ENCODE data around the gene PXMP2.
A peak's percentile ranks its signal among the peaks of the same experiment; 100 is the strongest.

The PXMP2 gene

GRCh38 chr12:132687211-132688164 lies at the start of gene PXMP2, which contains the start of gene POLE:
Gene PXMP2 (plus strand): TSS chr12:132687587. CDS start chr12:132687671, 84 bp downstream.
Gene POLE (minus strand): TSS chr12:132687342. CDS start chr12:132687315, 27 bp downstream.
- peak; percentile 89 for DNase-seq (ENCODE audit: low spot score)

GRCh38 chr12:132637811-132638210 lies 49.6 kb upstream of the PXMP2 start:
- DNase-seq (ENCODE audit: low spot score) = no peak

DNA sequence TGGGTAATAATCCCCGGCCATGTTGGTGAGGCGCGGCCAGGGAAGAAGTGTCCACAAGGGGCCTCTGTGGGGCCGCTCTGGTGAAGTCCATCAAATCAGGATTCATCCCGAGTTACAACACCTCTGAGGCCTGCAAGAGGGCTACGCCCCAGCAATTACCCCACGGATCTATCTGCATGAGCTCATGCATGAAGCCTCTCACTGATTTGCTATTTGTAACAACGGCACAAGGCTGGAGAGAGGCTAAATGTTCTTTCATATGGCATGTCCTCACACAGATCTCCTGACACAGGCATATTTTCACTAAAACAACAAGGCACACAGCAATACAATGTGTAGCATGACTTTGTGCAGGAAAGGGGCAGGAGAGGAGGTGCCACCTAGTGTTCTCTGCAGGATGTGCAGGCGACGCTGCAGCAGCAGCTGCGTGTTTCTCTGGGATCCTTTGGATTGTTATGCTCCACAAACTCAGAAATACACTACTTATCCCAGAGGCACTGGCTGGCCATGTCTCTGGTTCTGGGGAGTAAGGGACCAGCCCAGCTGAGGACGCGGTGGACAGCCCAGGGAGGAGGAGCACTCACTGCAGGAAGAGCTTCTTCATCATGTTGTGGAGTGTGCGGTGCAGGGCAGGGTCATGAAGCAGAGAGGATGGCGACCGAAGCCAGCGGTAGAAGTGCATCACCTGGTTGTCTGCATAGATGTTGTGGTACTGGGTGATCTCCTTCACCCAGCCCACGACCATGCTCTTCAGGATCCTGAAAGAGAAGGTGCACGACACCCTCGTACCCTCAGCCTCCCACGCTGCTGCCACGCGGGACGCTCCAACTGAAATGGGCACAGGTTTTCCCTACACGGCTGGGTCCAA lies 48.6 kb upstream of the PXMP2 start:
- peak; percentile 39 for DNase-seq (ENCODE audit: low spot score)

- no peak for DNase-seq (ENCODE audit: low spot score)
Measured at GRCh38 chr12:132639956-132640520, 47.3 kb upstream of the PXMP2 start.

- no peak for DNase-seq (ENCODE audit: low spot score)
Measured at GRCh38 chr12:132640936-132641335, 46.5 kb upstream of the PXMP2 start.

DNA sequence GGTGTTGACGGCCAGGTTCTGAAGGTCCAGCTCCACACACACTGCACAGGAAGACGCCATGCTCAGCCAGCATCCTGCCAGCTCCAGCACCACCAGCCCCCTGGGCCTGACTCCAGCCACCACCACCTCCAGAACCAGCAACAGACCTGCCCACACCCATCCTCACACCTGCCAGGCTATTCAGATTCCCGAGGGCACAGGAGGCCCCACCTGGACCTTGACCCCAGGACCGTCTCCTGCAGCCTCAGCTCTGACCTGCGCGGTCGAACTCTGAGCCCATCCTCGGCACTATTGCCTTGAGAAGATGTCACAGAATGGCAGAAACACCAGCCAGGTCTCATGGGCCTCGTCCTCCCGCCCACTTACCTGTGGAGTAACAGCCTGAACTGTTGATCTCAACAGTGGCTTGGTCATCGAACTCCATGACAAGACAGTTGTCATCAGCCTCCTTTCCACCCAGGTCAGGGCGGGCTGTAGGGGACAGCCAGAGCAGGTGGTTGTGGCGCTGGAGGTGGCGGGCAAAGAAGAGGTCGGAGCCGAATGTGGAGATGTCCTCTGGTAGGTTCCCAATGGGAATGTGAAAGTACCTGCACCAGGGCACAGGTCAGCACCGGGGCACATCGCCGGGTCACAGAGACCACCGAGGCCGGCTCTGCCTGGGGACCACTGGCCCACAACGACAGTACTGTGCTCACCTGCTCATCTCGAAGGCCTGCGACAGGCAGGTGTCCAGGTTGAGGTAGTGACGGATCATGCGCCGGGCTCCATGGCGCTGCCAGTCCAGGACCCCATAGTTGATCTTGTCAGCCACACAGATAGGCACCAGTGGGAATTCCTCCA lies 45.4 kb upstream of the PXMP2 start:
- DNase-seq (ENCODE audit: low spot score) = no peak

- DNase-seq (ENCODE audit: low spot score) = no peak
Measured at GRCh38 chr12:132642846-132643835, 44.2 kb upstream of the PXMP2 start.

- DNase-seq (ENCODE audit: low spot score) = no peak
Measured at GRCh38 chr12:132646850-132647249, 40.5 kb upstream of the PXMP2 start.

GRCh38 chr12:132647858-132648257 lies 39.5 kb upstream of the PXMP2 start:
- DNase-seq (ENCODE audit: low spot score) = no peak

DNA sequence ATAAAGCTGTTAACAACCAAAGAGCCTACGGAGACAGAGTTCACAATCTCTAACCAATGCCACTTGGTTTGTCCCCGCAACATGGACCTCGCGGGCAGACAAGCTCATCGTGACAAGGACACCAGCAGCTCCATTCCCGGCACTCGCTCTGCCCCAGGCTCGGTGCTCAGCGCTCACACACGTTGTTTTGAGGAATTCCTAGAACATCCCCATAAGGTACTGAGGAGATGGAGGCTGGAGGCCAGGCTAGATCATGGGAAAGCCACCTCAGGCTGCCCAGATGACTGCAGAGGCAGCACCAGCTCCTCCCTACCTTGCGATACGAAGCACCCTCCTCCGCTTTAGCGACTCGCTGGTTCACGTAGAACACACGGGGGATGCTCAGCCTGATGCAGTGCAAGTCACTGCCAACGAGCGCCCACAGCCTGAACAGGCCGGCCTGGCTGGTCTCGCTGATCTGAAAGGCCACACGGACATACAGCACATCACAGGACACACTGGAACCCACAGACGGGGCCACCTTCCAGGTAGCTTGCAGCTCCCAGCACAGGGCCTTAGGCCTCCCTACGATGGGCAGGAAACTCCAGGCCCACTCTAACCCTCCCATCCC lies 38.7 kb upstream of the PXMP2 start:
- no peak for DNase-seq (ENCODE audit: low spot score)

GRCh38 chr12:132649226-132649945 lies 38.0 kb upstream of the PXMP2 start:
- no peak for DNase-seq (ENCODE audit: low spot score)

GRCh38 chr12:132651444-132652100 lies 35.8 kb upstream of the PXMP2 start:
- no peak for DNase-seq (ENCODE audit: low spot score)

GRCh38 chr12:132653567-132654290 lies 33.7 kb upstream of the PXMP2 start:
- DNase-seq (ENCODE audit: low spot score) = no peak

- DNase-seq (ENCODE audit: low spot score) = no peak
Measured at GRCh38 chr12:132657004-132657727, 30.2 kb upstream of the PXMP2 start.

DNA sequence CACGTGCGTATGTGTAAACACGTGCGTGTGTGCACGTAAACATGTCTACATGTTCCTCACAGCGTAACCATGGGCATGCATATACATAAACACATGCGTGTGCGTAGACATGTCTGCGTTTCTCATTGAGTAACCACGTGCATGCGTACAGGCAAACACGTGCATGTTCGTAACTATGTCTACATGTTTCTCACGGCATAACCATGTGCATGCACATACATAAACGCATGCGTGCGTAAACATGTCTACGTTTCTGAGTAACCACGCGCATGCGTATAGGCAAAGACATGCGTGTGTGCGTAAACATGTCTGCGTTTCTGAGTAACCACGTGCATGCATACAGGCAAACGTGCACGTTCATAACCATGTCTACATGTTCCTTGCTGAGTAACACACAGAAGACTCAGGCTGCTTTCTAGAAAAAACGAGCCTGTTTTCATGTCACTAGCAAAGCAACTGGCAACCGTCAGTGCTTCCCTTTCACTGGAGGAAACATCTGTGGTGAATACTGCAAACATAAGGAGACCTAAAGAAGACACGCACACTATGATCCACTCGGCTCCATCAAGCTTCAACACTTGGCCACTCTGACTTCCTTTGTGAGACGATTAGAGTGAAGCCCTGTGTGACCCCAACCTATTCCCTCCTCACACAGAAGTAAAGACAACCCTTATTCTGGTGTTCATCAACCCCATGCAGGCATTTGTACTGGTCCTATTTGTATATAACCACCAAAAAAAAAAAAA lies 29.1 kb upstream of the PXMP2 start:
- DNase-seq (ENCODE audit: low spot score) = no peak

DNA sequence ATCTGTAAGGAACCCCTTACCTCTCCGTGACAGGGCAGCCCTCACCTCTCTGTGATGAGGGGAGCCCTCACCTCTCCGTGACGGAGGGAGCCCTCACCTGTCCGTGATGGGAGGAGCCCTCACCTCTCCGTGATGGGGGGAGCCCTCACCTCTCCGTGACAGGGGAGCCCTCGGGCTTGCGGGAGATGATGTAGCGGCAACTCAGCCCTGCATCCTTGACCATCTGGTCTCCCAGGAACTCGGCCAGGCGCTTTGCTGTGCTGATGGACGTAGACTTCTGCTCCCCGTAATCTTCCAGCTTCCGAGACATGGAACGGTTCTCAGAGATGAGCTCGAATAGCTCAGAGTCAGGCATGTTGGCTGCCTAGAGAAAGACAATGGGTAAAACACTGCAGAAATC lies 28.2 kb upstream of the PXMP2 start:
- DNase-seq (ENCODE audit: low spot score) = peak; percentile 80

Data from cerebellar cortex (tissue), 1 donor.